RPMI8226 (cell line): Measurements from ENCODE around the gene ATG7.
"Not testable (repeated sequence)": the region's sequence is repeated elsewhere in the genome, so short reads cannot be mapped to it uniquely, and the experiment has no call there.

ENCODE experiments used
- DNase-seq: peaks from one replicate; pipeline ENCODE4 v3.0.0-alpha.2; 2015

ATG7 gene

DNA sequence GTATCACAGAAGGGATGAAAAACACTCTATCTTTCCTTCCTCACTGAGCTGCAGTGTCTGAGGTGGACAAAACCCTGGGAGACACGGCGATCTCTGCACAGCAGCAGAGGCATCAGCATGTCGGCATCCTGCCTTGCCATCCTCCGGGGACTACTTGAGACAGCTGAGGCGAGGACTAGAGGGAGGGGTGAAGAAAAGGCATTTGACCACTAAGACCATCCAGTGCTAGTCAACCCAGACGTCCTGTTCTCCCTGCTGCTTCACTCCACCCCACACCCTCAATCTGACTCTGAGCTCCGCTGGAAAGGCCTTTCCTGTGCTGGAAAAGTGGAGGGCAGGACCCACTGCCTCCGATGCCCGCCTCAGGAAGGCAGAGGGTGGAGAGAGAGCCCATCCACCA lies 304.3 kb downstream of the ATG7 start:
- DNase-seq = no peak

GRCh38 chr3:11578169-11578568 lies 306.0 kb downstream of the ATG7 start:
- no peak for DNase-seq

GRCh38 chr3:11580645-11581044 lies 308.4 kb downstream of the ATG7 start:
- no peak for DNase-seq

DNA sequence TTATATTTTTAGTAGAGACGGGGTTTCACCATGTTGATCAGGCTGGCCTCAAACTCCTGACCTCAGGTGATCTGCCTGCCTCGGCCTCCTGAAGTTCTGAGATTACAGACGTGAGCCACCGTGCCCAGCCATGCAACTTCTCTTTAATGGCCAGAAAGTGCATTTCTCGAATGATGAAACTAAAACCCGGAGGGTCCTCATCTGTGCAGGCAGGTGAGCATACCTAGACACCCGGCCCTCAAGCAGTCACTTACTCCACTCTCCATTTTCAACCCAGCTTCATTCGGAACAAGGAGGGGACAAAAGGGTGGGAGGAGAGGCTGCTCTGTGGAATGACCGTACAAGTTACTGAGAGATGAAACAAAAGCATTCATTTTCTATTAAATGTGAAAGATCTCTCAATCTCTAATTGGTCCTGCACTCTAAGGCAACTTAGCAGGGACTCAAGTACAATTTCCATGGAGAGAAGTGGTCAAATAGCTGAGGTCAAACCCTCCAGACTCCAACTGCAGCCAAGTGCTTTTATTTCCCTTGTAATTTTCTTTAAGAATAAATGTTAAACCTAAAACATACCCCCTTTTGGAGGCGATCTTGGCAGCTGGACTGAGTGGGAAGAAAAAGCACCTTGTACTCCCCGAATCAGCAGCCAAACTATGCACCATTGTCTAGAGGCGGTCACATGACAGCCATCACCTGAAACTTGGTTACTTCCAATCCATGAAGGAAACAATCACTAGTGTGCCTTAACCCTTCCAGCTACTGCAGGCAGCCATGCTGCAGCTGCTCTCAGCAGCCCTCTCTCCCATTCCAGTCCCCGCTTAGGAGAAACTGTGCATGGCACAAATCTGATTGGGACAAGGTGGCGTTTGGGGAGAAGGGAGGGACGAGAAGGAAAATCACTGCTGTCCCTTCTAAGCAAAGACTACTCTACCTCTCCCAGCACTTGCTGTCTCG lies 309.3 kb downstream of the ATG7 start:
- DNase-seq = no peak

- no peak for DNase-seq
Measured at GRCh38 chr3:11582191-11582968, 310.2 kb downstream of the ATG7 start.

DNA sequence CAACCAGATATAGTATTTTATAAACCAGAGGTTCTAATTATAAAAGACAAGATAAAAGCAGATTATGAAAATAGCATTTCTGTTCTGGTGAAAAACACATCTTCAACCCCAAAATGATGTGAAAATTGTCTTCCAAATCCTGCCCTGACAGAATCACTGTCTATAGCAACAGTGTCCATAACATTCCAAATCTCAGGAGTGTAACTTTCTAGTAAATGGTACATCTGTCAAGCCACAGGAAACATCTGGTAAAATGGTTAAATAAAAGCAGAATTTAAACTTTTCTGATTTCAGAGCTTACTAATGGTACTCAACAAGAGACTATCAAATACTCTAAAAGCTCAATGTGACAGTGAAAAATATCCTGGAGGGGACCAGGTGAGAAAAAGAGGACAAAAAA lies 311.0 kb downstream of the ATG7 start:
- DNase-seq = no peak

DNA sequence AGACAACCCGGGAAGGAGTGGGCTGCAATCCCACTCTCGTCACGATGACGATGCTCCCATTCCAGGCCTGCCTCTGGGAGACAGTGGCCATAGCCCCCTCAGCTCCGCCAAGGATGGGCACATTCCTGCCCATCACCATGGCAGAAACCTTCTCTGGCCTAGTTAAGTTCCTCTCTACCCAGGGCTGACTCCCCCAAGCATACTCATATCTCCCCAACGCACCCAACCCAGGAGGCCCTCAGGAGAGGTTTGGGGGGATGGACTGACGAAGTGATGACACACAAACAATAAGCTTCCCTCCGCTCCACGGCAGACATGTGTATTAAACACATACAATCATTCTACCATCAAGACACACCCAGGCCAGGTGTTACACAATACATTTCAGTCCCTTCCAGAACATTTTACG lies 311.4 kb downstream of the ATG7 start:
- no peak for DNase-seq

DNA sequence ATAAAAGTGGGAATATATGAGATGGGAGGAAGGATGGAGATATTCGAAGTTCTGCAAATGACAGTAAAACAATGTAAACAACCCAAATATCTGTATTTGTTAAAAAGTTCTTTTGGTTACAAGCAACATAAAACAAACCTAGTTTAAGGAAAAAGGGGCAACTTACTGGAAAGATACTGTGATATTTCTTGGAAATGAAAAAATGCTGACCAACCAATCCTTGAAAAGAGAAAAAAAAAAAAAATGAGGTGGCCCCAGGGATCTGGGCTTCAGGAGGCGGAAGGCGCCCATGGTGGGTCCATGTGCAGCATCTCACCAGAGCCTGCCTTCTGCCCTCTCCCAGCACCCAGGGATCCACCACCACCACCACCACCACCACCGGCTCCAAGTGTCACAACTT lies 312.4 kb downstream of the ATG7 start:
- DNase-seq = no peak

GRCh38 chr3:11587766-11588165 lies 315.6 kb downstream of the ATG7 start:
- no peak for DNase-seq

DNA sequence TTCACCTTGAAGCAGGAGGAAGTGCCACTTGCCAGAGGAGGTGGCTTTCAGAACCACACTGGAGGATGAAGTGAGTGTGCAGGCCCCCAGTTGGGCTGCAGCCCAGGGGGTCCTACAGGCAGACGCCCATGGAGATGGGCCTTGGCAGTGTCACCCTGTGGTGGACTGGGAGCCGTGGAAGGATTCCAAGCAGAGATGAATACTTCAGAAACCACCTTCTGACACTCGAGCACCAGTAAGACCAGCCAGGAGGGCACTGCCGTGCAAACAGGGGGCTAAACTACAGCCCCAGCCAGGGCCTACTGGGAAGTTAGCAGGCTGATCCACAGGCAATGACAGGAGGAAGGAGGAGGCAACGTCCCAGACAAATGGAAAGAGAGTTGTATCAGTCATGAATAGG lies 316.1 kb downstream of the ATG7 start:
- DNase-seq = no peak

DNA sequence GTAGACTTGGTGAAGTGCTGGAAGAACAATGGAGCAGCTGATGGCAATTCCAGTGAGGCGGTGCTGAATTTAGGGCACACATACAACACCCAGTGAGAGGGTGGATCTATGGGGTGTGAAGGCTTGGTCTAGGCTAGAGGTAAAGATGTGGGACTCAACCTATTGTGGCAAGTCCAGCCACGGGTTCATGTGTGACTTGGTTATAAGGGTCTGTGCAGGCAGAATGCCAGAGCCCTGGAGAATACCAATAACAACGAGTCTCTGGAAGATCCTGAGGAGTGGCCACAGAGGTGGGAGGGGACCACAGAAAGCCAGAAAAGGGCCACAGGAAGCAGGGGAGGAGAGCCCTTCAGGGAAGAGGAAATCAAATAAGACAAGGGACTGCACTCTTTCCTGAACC lies 316.6 kb downstream of the ATG7 start:
- no peak for DNase-seq

DNA sequence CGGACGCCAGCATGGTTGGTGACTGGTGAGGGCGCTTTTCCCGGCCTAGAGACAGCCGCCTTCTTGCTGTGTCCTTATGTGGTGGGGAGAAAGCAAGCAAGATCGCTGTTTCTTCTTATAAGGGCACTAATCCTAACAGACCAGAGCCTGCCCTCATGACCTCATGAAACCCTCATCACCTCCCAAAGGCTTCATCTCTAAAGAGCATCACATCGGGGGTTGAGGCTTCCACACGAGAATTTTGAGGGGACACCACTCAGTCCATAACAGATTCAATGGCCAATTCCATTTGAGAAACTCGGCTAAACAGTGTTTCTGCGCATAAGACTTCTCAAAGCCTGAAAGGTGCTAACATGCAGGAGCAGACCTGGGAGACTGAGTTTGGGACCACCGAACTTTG lies 317.5 kb downstream of the ATG7 start:
- no peak for DNase-seq

DNA sequence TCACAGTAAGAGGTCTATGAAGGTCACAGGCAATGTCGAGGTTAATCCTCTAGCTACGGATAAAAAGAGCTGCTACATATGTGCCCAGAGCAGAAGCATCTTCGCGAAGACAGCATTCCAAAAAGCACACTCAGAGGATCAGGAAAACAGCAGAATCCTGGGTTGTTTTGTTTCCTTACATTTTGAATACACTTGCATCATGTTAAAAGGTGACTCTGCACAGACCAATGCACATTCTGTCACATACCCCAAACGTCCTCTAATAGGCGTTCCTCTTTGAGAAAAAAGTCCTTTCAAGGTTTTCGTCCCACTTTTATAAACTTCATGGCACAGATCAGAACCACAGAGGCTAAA lies 318.8 kb downstream of the ATG7 start:
- no peak for DNase-seq

GRCh38 chr3:11591391-11592282 lies 319.4 kb downstream of the ATG7 start:
- no peak for DNase-seq

DNA sequence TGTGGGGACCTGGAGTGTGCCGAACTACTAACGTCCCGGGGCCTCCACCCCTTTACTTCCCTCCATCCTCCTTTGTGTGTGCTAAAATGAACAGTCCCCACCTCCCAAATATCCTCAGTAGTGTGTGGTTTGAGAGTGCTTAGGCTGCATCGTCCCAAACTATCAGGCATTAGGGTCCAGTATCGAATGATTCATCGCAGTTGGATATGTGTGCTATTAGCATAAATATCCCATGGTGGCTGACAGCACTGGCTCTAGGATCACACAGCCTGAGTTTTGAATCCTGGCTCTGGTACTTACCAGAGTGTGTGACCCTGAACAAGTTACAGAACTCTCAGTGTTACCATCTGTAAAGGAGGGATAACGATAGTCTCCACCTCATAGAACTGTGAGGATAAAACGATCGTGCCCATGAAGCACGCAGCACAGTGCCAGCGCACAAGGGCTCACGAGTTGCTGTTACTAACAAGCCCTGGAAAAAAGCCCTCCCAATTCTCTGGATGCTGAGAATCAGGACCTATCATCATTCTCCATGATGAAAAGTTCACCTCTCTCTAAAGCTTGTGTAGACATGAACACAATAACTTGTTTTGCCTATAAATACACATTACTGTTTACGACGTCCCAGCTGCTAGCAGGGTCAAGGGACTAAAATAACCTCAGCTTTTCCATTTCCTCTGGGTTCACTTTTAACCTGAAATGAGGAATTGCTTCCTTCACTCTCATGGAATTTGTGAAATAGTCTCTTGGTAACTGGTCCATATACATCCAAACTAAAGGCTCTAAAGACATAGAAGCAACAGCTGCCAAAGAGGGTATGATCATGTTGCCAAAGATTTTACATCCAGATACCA lies 320.5 kb downstream of the ATG7 start:
- DNase-seq = no peak

- DNase-seq = no peak
Measured at GRCh38 chr3:11593318-11594034, 321.3 kb downstream of the ATG7 start.

GRCh38 chr3:11595024-11595423 lies 322.8 kb downstream of the ATG7 start:
- not testable (repeated sequence) for DNase-seq

- DNase-seq = no peak
Measured at GRCh38 chr3:11596387-11596786, 324.2 kb downstream of the ATG7 start.

GRCh38 chr3:11600501-11601282 lies 328.5 kb downstream of the ATG7 start:
- no peak for DNase-seq

GRCh38 chr3:11601446-11602238 lies 329.4 kb downstream of the ATG7 start:
- DNase-seq = no peak
